Skeletal muscle cell (primary cell): ENCODE results near the gene KLHL29.
"Not testable (repeated sequence)": the region's sequence is repeated elsewhere in the genome, so short reads cannot be mapped to it uniquely, and the experiment has no call there.

Source experiments
- DNase-seq: peaks from one replicate; pipeline ENCODE4 v3.0.0-alpha.2; 2010; ENCODE audit warnings: low read depth
- H3K4me3 ChIP-seq: 2 replicates; pipeline ENCODE4 v1.5.1; 2011; ENCODE audit warnings: low read depth, mild to moderate bottlenecking, control low read depth, low read length, moderate library complexity

The KLHL29 gene

DNA sequence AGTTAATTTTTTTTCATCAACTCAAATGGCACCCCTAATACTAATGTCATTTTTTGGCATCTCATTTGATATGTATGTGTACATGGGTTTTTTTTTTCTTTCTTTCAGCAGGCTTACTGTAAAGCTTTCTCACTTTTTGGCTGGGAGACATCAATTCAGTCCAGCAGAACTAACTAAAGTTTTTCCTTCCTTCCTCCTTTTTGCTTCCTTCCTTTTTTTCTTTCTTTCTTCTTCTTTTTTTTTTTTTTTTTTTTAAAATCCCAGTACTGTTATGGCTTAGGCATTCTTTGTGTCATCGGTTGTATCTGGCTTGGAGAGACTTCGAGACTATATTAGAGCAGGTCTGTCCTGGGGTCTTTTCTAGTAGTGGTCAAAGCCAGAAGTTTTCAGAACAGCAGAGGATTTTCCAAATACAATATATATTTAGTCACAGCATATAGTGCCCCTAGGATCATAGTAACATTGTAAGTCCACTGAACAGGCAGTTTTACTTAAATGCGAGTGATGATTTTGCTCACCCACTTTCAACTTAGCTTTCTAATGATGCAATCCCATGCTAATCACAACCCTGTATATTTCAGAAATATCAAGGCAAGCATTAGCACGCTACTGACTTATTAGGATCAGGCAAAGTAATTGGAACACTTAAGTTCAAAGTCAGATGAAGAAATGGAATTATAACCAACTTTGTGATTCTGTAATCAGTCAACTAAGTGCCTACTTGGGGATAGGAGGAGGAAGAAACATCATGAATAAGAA is 4.0 kb downstream of the KLHL29 start:
- H3K4me3 ChIP-seq: no peak overlapping the region
- DNase-seq: no peak

GRCh38 chr2:23390152-23390551 is 5.2 kb downstream of the KLHL29 start:
- peak; percentile 57 for DNase-seq

DNA sequence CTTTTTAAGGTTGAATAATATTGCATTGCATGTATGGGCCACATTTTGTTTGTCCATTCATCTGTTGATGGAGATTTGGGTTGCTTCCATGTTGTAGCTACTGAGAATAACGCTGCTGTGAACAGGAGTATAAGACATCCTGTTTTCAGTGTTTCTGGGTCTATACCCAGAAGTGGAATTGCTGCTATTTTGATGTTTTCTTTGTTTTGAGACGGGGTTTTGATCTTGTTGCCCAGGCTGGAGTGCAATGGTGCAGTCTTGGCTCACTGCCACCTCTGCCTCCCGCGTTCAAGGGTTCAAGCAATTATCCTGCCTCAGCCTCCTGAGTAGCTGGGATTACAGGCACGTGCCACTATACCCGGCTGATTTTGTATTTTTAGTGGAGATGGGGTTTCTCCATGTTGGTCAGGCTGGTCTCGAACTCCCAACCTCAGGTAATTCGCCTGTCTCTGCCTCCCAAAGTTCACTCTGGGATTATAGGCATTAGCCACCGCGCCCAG is 6.3 kb downstream of the KLHL29 start:
- H3K4me3 ChIP-seq, DNase-seq: not testable (repeated sequence)

More at GRCh38 chr2:23390152-23390551, 5.2 kb downstream of the KLHL29 start:
- no peak overlapping the region for H3K4me3 ChIP-seq

DNA sequence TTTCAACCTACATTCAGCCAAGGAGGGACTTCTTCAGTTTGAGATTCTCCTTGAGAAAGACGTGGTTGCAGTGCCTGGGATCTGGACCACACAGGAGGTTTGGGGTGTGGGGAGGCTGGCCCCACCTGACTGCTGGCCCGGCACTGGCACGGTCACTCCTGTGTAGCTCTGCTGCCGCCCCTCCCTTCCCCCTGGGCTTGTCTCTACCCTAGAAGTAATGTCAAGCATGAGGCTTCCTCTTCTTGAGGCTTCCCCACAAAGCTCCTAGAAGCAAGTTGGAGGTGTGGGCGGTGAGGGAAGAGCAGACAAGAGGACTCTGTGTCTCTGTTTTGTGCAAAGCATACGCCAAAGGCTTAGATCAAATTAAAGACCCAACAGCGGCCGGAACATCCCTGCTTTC is 8.7 kb downstream of the KLHL29 start:
- H3K4me3 ChIP-seq: no peak overlapping the region
- DNase-seq: no peak

DNA sequence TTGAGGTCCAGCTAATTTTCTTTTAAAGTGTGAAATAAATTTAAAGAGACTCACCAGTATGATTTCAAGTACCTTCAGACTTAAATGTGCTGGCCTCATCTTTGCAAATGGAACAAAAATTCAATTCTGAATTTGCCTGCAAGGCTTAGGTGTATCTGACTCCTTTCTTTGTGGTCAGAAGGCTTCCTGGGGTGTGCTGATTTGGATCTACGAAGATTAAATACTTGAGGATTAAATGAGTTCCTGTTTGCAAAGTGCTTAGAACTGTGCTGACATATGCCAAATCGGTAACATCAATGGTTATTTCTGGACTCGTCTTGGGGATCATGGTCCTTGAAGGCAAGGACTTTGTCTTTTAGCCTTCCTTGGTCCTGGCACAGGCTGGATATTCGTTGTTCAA is 9.7 kb downstream of the KLHL29 start:
- H3K4me3 ChIP-seq: no peak overlapping the region
- no peak for DNase-seq

GRCh38 chr2:23397478-23397877 is 12.5 kb downstream of the KLHL29 start:
- no peak for DNase-seq

GRCh38 chr2:23399674-23400261 is 14.8 kb downstream of the KLHL29 start:
- DNase-seq: no peak
- no peak overlapping the region for H3K4me3 ChIP-seq

More at GRCh38 chr2:23397478-23397877, 12.5 kb downstream of the KLHL29 start:
- no peak overlapping the region for H3K4me3 ChIP-seq

- no peak overlapping the region for H3K4me3 ChIP-seq
- no peak for DNase-seq
Measured at GRCh38 chr2:23400703-23401102, 15.7 kb downstream of the KLHL29 start.

DNA sequence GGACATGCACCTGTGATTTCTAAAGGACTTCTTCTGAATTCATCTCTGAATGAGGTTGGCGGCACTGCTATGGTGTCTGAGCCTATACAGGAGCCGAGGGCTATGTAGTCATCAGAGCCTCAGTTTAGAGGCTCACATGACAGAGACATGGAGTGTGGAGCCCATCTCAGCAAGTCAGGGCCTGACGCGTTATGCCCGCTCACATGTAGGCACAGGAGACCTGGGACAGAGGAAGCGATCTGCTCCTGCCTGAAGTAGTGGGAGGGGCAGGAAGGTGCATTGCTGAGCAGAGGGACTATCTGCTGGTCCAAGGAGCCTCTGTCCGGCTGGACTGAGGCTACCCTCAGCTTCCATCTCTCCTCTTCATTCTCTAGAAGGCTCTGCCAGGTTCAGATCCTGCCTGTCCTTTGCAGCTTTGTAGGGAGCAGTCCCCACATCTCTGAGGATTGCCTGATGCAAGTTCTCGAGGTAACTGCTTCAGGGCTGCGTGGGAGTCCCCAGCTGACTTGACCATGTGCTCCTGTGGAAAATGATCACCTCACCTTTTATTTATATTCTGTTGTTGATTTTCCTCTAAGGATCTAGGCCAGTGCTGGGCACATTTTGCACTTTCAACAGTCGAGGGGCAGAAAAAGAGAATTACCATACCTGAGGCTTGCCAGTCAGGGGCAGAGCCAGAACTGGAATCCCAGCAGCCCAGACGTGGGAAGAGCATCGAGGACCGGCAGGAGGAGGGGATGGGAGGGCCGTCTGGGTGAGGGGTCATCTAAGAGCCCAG is 16.6 kb downstream of the KLHL29 start:
- H3K4me3 ChIP-seq: no peak overlapping the region
- DNase-seq: no peak

- no peak overlapping the region for H3K4me3 ChIP-seq
- no peak for DNase-seq
Measured at GRCh38 chr2:23402205-23402740, 17.3 kb downstream of the KLHL29 start.

DNA sequence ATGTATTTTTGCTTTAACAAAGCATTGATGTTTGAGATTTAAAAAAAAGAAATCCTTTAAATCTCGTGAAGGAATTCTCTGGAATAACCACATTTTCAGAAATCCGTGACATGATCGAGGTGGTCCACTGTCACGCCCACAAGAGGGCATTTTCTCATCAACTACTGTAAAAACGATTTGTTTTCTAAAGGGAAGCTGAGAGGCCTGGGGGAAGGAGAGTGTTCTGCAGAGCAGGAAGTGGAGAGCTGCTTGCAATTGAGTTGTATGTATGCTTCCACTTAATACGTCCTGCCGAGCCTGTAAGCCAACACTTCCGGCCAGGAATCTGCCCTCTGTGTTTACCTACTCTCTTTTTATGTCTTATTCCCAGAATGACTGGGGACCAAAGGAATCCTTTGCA is 19.4 kb downstream of the KLHL29 start:
- DNase-seq: peak; percentile 82
- peak overlapping the region; percentile 15 for H3K4me3 ChIP-seq

- DNase-seq: no peak
Measured at GRCh38 chr2:23409248-23409647, 24.3 kb downstream of the KLHL29 start.

GRCh38 chr2:23410596-23410995 is 25.6 kb downstream of the KLHL29 start:
- no peak for DNase-seq

More at GRCh38 chr2:23409248-23409647, 24.3 kb downstream of the KLHL29 start:
- no peak overlapping the region for H3K4me3 ChIP-seq

GRCh38 chr2:23411752-23412431 is 26.9 kb downstream of the KLHL29 start:
- DNase-seq: peak; percentile 97
- no peak overlapping the region for H3K4me3 ChIP-seq

More at GRCh38 chr2:23410596-23410995, 25.6 kb downstream of the KLHL29 start:
- H3K4me3 ChIP-seq: no peak overlapping the region

- no peak for DNase-seq
- no peak overlapping the region for H3K4me3 ChIP-seq
Measured at GRCh38 chr2:23412556-23413155, 27.7 kb downstream of the KLHL29 start.

GRCh38 chr2:23413641-23414040 is 28.7 kb downstream of the KLHL29 start:
- DNase-seq: no peak
- no peak overlapping the region for H3K4me3 ChIP-seq

DNA sequence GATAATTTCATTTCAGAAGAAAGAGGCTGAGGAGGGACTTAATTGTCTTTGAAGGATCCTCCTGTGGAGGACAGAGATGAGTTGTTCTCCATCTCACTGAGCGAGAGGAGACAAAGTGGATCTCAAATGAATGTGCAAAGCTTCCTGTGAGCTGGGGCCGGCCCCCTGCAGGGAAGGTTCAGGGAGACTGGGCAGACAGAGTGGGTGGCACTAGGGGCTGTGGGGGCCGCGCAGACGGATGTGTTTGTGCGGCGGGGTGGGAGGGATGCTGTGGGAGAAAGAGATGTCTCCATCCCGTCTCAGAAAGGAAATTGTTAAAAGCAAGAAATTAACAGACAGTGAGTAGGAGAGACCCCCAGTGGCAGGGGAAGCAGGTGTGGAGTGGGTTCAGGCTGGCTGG is 29.1 kb downstream of the KLHL29 start:
- no peak overlapping the region for H3K4me3 ChIP-seq
- no peak for DNase-seq

DNA sequence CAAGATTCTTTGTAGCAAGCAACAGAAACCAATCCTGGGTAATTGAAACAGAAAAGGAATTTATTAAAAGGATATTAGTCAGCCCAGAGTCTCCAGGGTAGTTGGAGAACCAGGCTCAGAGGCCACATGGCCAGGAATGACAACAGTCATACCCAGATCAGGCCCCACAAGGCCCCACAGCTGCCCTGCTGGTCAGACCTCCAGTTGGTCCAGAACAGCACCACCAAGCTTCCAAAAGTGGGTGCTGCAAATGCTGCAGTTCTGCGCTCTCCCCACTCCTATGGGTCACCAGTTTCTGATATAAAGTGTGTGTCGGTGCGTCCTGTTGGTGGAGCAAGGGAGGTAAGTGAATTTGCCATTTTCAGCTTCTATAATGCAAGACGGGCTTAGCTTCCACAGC is 29.9 kb downstream of the KLHL29 start:
- no peak for DNase-seq
- no peak overlapping the region for H3K4me3 ChIP-seq

- no peak for DNase-seq
Measured at GRCh38 chr2:23417310-23417709, 32.3 kb downstream of the KLHL29 start.

More at GRCh38 chr2:23417310-23417709, 32.3 kb downstream of the KLHL29 start:
- H3K4me3 ChIP-seq: no peak overlapping the region
